HFFc6 (cell line): ENCODE data around the gene TTLL5. TPM values are rescaled to one million over a fixed set of nuclear protein-coding genes. Genes with fewer than 3 reads are reported as not detected.
A peak's percentile ranks its signal among the peaks of the same experiment; 100 is the strongest.

Source experiments
- DNase-seq: peaks from one replicate; pipeline ENCODE4 v3.0.0-alpha.2; 2018
- H3K27ac Mint-ChIP-seq: 2 replicates; pipeline ENCODE4 v1.8.0; 2020; ENCODE audit warnings: mild to moderate bottlenecking, mixed read lengths
- H3K27me3 Mint-ChIP-seq: 2 replicates; pipeline ENCODE4 v1.8.0; 2021; ENCODE audit warnings: mild to moderate bottlenecking, moderate library complexity, mixed read lengths; ENCODE audit not compliant: insufficient read depth
- H3K36me3 Mint-ChIP-seq: 2 replicates; pipeline ENCODE4 v1.8.0; 2021; ENCODE audit warnings: low read depth, mixed read lengths
- H3K4me1 Mint-ChIP-seq: 2 replicates; pipeline ENCODE4 v1.8.0; 2020; ENCODE audit warnings: low read depth, mixed read lengths
- H3K4me3 Mint-ChIP-seq: 2 replicates; pipeline ENCODE4 v1.8.0; 2020; ENCODE audit warnings: mild to moderate bottlenecking, moderate library complexity, mixed read lengths
- H3K9me3 Mint-ChIP-seq: 2 replicates; pipeline ENCODE4 v1.8.0; 2020; ENCODE audit warnings: mild to moderate bottlenecking, mixed read lengths
- CTCF ChIP-seq: fragments of 200-600 bp; sonication (generic); IDR thresholded peaks from 2 replicates; pipeline ENCODE4 v1.5.0; 2021; ENCODE audit warnings: antibody characterized with exemption, mild to moderate bottlenecking
- total RNA-seq, 6 experiments: library from RNA; stranded (reverse); fragmentation: NEBNext Ultra II Directional; extraction: Animal tissue kit (Norgen Biotek cat#: 25700); gene quantifications; 2 replicates in 1 of 6; 3 replicates in 5 of 6; pipeline ENCODE4 v1.2.3, GENCODE V29; 2021

TTLL5 gene
- total RNA-seq, 6 experiments from 2014 or later = 22.0 to 28.9 (median 25.0) TPM

DNA sequence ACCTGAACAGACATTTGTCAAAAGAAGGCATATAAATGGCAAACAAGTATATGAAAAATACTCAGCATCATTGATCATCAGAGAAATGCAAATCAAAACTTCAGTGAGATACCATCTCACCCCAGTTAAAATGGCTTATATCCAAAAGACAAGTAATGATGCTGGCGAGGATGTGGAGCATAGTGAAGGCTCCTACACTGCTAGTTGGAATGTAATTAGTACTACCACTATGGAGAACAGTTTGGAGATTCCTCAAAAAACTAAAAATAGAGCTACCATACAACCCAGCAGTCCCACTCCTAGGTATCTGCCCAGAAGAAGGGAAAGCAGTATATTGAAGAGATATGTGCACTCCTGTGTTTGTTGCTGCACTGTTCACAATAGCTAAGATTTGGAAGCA lies 174.7 kb downstream of the TTLL5 start:
- H3K27me3 Mint-ChIP-seq = peaks cover 3% of the 10 kb centered on the region; the same call in 1 of the 2 replicates
- H3K27ac Mint-ChIP-seq = peak overlapping the region; percentile 61
- peaks cover 16% of the 10 kb centered on the region; the same call in 1 of the 2 replicates for H3K9me3 Mint-ChIP-seq
- DNase-seq = peak; percentile 27
- TF ChIP-seq CTCF = no peak
- peak overlapping the region; percentile 11; the same call in 1 of the 2 replicates for H3K4me3 Mint-ChIP-seq
- peaks cover 27% of the 10 kb centered on the region for H3K36me3 Mint-ChIP-seq
- peaks cover 67% of the 10 kb centered on the region for H3K4me1 Mint-ChIP-seq

GRCh38 chr14:75837151-75837787 lies 176.2 kb downstream of the TTLL5 start:
- H3K4me1 Mint-ChIP-seq = peaks cover 55% of the 10 kb centered on the region
- peaks cover 32% of the 10 kb centered on the region for H3K36me3 Mint-ChIP-seq
- H3K4me3 Mint-ChIP-seq = no peak overlapping the region
- peak overlapping the region; percentile 4; the same call in 1 of the 2 replicates for H3K27ac Mint-ChIP-seq
- DNase-seq = peak; percentile 4
- peaks cover 3% of the 10 kb centered on the region; the same call in 1 of the 2 replicates for H3K27me3 Mint-ChIP-seq
- H3K9me3 Mint-ChIP-seq = peaks cover 16% of the 10 kb centered on the region; the same call in 1 of the 2 replicates
- no peak for TF ChIP-seq CTCF

GRCh38 chr14:75840911-75841310 lies 179.9 kb downstream of the TTLL5 start:
- TF ChIP-seq CTCF = no peak
- no peak overlapping the region for H3K4me3 Mint-ChIP-seq
- H3K27me3 Mint-ChIP-seq = no peaks in the 10 kb centered on the region
- DNase-seq = no peak
- H3K9me3 Mint-ChIP-seq = peaks cover 16% of the 10 kb centered on the region; the same call in 1 of the 2 replicates
- peaks cover 31% of the 10 kb centered on the region for H3K36me3 Mint-ChIP-seq
- H3K27ac Mint-ChIP-seq = no peak overlapping the region; the same call in 1 of the 2 replicates
- peaks cover 48% of the 10 kb centered on the region for H3K4me1 Mint-ChIP-seq

GRCh38 chr14:75842551-75842950 lies 181.5 kb downstream of the TTLL5 start:
- TF ChIP-seq CTCF = no peak
- Mint-ChIP-seq H3K4me3 (no peak overlapping the region), H3K4me1 (peaks cover 42% of the 10 kb centered on the region), H3K36me3 (peaks cover 31% of the 10 kb centered on the region), H3K27me3 (no peaks in the 10 kb centered on the region), H3K9me3 (peaks cover 16% of the 10 kb centered on the region; the same call in 1 of the 2 replicates), H3K27ac (no peak overlapping the region)
- no peak for DNase-seq

- Mint-ChIP-seq H3K27me3 (no peaks in the 10 kb centered on the region), H3K4me1 (peaks cover 40% of the 10 kb centered on the region)
Observed at GRCh38 chr14:75844486-75844885, 183.4 kb downstream of the TTLL5 start.

More at GRCh38 chr14:75844486-75844885, 183.4 kb downstream of the TTLL5 start:
- Mint-ChIP-seq H3K36me3 (peaks cover 16% of the 10 kb centered on the region), H3K4me3 (no peak overlapping the region), H3K27ac (no peak overlapping the region), H3K9me3 (peaks cover 5% of the 10 kb centered on the region; the same call in 1 of the 2 replicates)
- no peak for TF ChIP-seq CTCF
- no peak for DNase-seq
